HCT116 (cell line): Measurements from ENCODE around the gene CASP7. TPM values are rescaled to one million over a fixed set of nuclear protein-coding genes. Genes with fewer than 3 reads are reported as not detected.

Experiments
- ATAC-seq: fragments of 200-7000 bp; cut with Tn5 transposase; 2 replicates; pipeline ENCODE4 v1.9.1; 2020; ENCODE audit warnings: mild to moderate bottlenecking, moderate library complexity
- BruUV-seq: library from RNA; stranded (reverse); fragments of 400-500 nt; replicated peaks from 2 replicates; lab custom pipeline; 2021; lab: Mats Ljungman, UMichigan
- CTCF ChIA-PET: fragments of 300-600 bp; sonication (Branson Sonifier 250); formaldehyde crosslinking; loops from one replicate; lab custom pipeline; 2021; ENCODE audit warnings: antibody characterized with exemption; lab: Charles Lee
- POLR2A ChIA-PET: fragments of 300-600, 350-600 bp; sonication (Branson Sonifier 250); formaldehyde crosslinking; loops from one replicate; lab custom pipeline; 2021; ENCODE audit warnings: antibody characterized with exemption; lab: Charles Lee
- RAD21 ChIA-PET, 2 experiments: fragments of 300-600 bp; sonication (Branson Sonifier 250); formaldehyde crosslinking; loops; one replicate each; lab custom pipeline; 2023; ENCODE audit warnings: low total read pairs in 2 of 2; ENCODE audit not compliant: uncharacterized antibody in 2 of 2, unreplicated experiment in 2 of 2, low non-redundant PET in 1 of 2; lab: Charles Lee
- DNase-seq: peaks from one replicate; pipeline ENCODE4 v3.0.0-alpha.2; 2010; ENCODE audit warnings: low read depth, low spot score
- H2AFZ ChIP-seq: fragments of 200-600 bp; shearing (Covaris generic), sonication (generic); 2 replicates; pipeline ENCODE4 v1.6.1; 2017; ENCODE audit warnings: low read depth, mixed run types, mixed read lengths, antibody characterized with exemption, low read length; ENCODE audit not compliant: poor library complexity, severe bottlenecking
- H3K27ac ChIP-seq: 2 replicates; pipeline ENCODE4 v1.5.1; 2012; ENCODE audit warnings: low read depth, low read length
- H3K27me3 ChIP-seq: fragments of 200-600 bp; sonication (generic); 2 replicates; pipeline ENCODE4 v1.6.1; 2016; ENCODE audit warnings: mixed run types, low read length, mixed read lengths; ENCODE audit not compliant: insufficient read depth
- H3K36me3 ChIP-seq, 2 experiments: fragments of 200-500 bp in 1 of 2; fragments of 200-600 bp in 1 of 2; sonication (Bioruptor generic) in 1 of 2; sonication (generic) in 1 of 2; 2 replicates each; pipeline versions ENCODE4 v1.5.1 to v1.6.1; 2014 to 2016; ENCODE audit warnings: low read length in 2 of 2, inconsistent platforms in 1 of 2, mixed read lengths in 1 of 2, mixed run types in 1 of 2; ENCODE audit not compliant: insufficient read depth in 2 of 2, control insufficient read depth in 1 of 2
- H3K4me1 ChIP-seq, 2 experiments: fragments of 200-600 bp in 1 of 2; sonication (generic) in 1 of 2; 2 replicates each; pipeline versions ENCODE4 v1.5.1 to v1.6.1; 2012 to 2017; ENCODE audit warnings: low read length in 2 of 2, inconsistent platforms in 1 of 2, mild to moderate bottlenecking in 1 of 2, mixed read lengths in 1 of 2, mixed run types in 1 of 2, moderate library complexity in 1 of 2; ENCODE audit not compliant: insufficient read depth in 2 of 2, control insufficient read depth in 1 of 2
- H3K4me2 ChIP-seq: fragments of 200-600 bp; sonication (generic); 2 replicates; pipeline ENCODE4 v1.6.1; 2017; ENCODE audit warnings: mixed run types, low read length, mixed read lengths
- H3K4me3 ChIP-seq, 2 experiments: fragments of 200-600 bp in 1 of 2; sonication (generic) in 1 of 2; replicated peaks in 1 of 2; 2 replicates each; pipeline ENCODE4 v1.5.1; 2011 to 2016; ENCODE audit warnings: low read length in 2 of 2, control low read depth in 1 of 2, low read depth in 1 of 2, mild to moderate bottlenecking in 1 of 2, mixed read lengths in 1 of 2, mixed run types in 1 of 2
- H3K79me2 ChIP-seq: fragments of 200-600 bp; sonication (generic); 2 replicates; pipeline ENCODE4 v1.6.1; 2017; ENCODE audit warnings: mild to moderate bottlenecking, mixed run types, low read length, moderate library complexity, mixed read lengths; ENCODE audit not compliant: insufficient read depth
- H3K9ac ChIP-seq: fragments of 200-600 bp; sonication (generic); 2 replicates; pipeline ENCODE4 v1.6.1; 2016; ENCODE audit warnings: low read length, mixed read lengths
- H3K9me2 ChIP-seq: fragments of 200-600 bp; sonication (generic), shearing (Covaris generic); 2 replicates; pipeline ENCODE4 v1.6.1; 2017; ENCODE audit warnings: mixed run types, mild to moderate bottlenecking, moderate library complexity; ENCODE audit not compliant: insufficient read depth
- H3K9me3 ChIP-seq, 2 experiments: fragments of 200-500 bp in 1 of 2; fragments of 200-600 bp in 1 of 2; sonication (Bioruptor generic) in 1 of 2; sonication (generic) in 1 of 2; 2 replicates each; pipeline ENCODE4 v1.6.1; 2014 to 2017; ENCODE audit warnings: low read length in 2 of 2, mixed read lengths in 2 of 2, inconsistent platforms in 1 of 2, low read depth in 1 of 2, mild to moderate bottlenecking in 1 of 2, mixed run types in 1 of 2, moderate library complexity in 1 of 2; ENCODE audit not compliant: control insufficient read depth in 1 of 2, insufficient read depth in 1 of 2
- H4K20me1 ChIP-seq: fragments of 200-600 bp; sonication (generic), shearing (Covaris generic); 2 replicates; pipeline ENCODE4 v1.6.1; 2017; ENCODE audit warnings: mixed run types, mild to moderate bottlenecking, moderate library complexity; ENCODE audit not compliant: insufficient read depth
- CEBPB ChIP-seq: IDR thresholded peaks from 2 replicates; pipeline ENCODE4 v1.6.1; 2012; ENCODE audit warnings: low read depth
- CTCF ChIP-seq, 3 experiments: fragments of 200-600 bp in 1 of 3; sonication (generic) in 1 of 3; IDR thresholded peaks in 2 of 3; conservative IDR thresholded peaks in 1 of 3; 2 replicates each; pipeline ENCODE4 v1.5.1; 2012 to 2017; ENCODE audit warnings: low read depth in 2 of 3, low read length in 2 of 3, antibody characterized with exemption in 1 of 3, borderline replicate concordance in 1 of 3, control low read depth in 1 of 3, mild to moderate bottlenecking in 1 of 3, mixed read lengths in 1 of 3, mixed run types in 1 of 3, moderate library complexity in 1 of 3; ENCODE audit not compliant: insufficient read depth in 1 of 3
- EZH2phosphoT487 ChIP-seq: fragments of 200-600 bp; IDR thresholded peaks from 2 replicates; pipeline ENCODE4 v1.6.1; 2018; ENCODE audit warnings: antibody characterized with exemption, borderline replicate concordance
- JUND ChIP-seq: IDR thresholded peaks from 2 replicates; pipeline ENCODE4 v1.6.1; 2012
- SP1 ChIP-seq: IDR thresholded peaks from 2 replicates; pipeline ENCODE4 v1.6.1; 2012; ENCODE audit warnings: low read depth
- ZNF274 ChIP-seq: fragments of 200-500 bp; sonication (Bioruptor generic); IDR thresholded peaks from 2 replicates; pipeline ENCODE4 v1.6.1; 2014; ENCODE audit warnings: mild to moderate bottlenecking, low read depth, low read length, inconsistent platforms
- intact Hi-C: fragments of 100-400 bp; cut with micrococcal nuclease; formaldehyde crosslinking; loops from 2 replicates; pipeline ENCODE4 v1.10.0; 2022
- total RNA-seq: library from RNA; stranded (reverse); gene quantifications from one replicate; pipeline ENCODE4 v1.2.1, GENCODE V29; 2021; ENCODE audit not compliant: unreplicated experiment
- TF ChIP-seq, protein P1 (sequence below): IDR thresholded peaks from 2 replicates; pipeline ENCODE4 v1.6.1; 2011; ENCODE audit warnings: mild to moderate bottlenecking, low read length, moderate library complexity; ENCODE audit not compliant: insufficient replicate concordance; ENCODE audit errors: extremely low read depth

CASP7 gene
- total RNA-seq, 1 experiment from 2014 or later = 30.5 TPM

DNA sequence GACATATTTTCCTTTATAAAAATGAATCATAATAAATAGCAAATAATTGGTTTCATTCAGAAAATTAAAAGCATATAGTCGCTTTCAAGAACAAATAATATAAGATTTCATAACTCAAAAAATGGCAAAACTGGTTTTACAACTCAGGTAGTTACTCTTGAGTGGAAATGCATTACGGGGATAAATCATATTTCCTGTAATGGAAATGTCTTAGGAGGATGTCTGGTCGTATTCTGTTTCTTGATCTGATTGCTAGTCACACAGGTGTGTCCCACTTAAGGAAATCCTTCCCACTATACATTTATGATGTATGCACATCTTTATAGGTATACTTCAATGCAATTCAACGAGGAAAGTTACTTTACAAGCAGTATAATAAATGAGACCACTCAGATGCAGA, 36.5 kb upstream of the CASP7 start:
- ChIA-PET RAD21 (no interaction called here), CTCF (no interaction called here), POLR2A (no interaction called here)
- BruUV-seq = no TSS peak
- Histone ChIP-seq H3K4me2 (no peak overlapping the region), H3K36me3 (no peaks in the 10 kb centered on the region), H3K79me2 (no peaks in the 10 kb centered on the region), H3K9me3 (no peaks in the 10 kb centered on the region), H2AFZ (no peak overlapping the region), H3K4me1 (peaks cover 3 to 12% of the 10 kb centered on the region in 2 experiments; a peak in 2 of 4 replicates), H3K27ac (no peak overlapping the region), H3K27me3 (peaks cover 31% of the 10 kb centered on the region), H3K9me2 (no peaks in the 10 kb centered on the region), H4K20me1 (no peaks in the 10 kb centered on the region), H3K9ac (no peak overlapping the region), H3K4me3 (no peak overlapping the region)
- DNase-seq (no peak), ATAC-seq (no peak)
- no peak for TF ChIP-seq SP1
- TF ChIP-seq, protein P1, sequence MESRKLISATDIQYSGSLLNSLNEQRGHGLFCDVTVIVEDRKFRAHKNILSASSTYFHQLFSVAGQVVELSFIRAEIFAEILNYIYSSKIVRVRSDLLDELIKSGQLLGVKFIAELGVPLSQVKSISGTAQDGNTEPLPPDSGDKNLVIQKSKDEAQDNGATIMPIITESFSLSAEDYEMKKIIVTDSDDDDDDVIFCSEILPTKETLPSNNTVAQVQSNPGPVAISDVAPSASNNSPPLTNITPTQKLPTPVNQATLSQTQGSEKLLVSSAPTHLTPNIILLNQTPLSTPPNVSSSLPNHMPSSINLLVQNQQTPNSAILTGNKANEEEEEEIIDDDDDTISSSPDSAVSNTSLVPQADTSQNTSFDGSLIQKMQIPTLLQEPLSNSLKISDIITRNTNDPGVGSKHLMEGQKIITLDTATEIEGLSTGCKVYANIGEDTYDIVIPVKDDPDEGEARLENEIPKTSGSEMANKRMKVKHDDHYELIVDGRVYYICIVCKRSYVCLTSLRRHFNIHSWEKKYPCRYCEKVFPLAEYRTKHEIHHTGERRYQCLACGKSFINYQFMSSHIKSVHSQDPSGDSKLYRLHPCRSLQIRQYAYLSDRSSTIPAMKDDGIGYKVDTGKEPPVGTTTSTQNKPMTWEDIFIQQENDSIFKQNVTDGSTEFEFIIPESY = no peak
- TF ChIP-seq ZNF274 = no peak
- no peak for TF ChIP-seq CTCF (IDR thresholded peaks at IDR 0.05 in 2 of 3, conservative IDR thresholded peaks at IDR 0.05 in 1 of 3; ENCODE audit: borderline replicate concordance in 1 of 3, insufficient read depth in 1 of 3, low read depth in 2 of 3, low read length in 2 of 3)
- TF ChIP-seq EZH2phosphoT487 = no peak
- TF ChIP-seq CEBPB = no peak
- no peak for TF ChIP-seq JUND
- intact Hi-C loops = no loop called here
